NT2/D1 (cell line): Measurements from ENCODE around the gene DCTD.

ENCODE experiments used
- SUZ12 ChIP-seq: IDR thresholded peaks from 2 replicates; pipeline ENCODE4 v1.6.1; 2011; ENCODE audit not compliant: insufficient read length, insufficient read depth; ENCODE audit errors: extremely low read depth
- YY1 ChIP-seq: IDR thresholded peaks from 2 replicates; pipeline ENCODE4 v1.6.1; 2011; ENCODE audit not compliant: insufficient read length, insufficient read depth
- ZNF274 ChIP-seq: IDR thresholded peaks from 2 replicates; pipeline ENCODE4 v1.6.1; 2011; ENCODE audit warnings: mild to moderate bottlenecking, low read depth, low read length

DNA sequence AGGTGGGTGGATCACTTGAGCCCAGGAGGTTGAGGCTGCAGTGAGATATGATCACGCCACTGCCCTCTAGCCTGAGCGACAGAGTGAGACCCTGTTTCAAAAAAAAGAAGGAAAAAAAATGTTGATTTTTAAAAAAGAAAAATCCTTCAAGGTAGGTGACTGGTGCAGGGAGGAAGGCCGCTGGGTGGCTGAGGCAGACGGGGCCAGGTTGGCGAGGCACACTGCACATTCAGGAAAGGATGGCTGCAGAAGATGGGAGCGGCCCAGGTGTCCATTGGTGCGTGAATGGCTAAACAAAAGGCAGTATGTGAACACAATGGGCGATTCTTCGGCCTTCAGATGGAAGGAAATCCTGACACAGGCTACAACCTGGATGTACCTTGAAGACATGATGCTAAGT lies 30.4 kb downstream of the DCTD start:
- TF ChIP-seq ZNF274 = no peak
- TF ChIP-seq YY1 = no peak
- no peak for TF ChIP-seq SUZ12
